Muscle of leg (tissue), 16 donors: Measurements from ENCODE around the gene ARPIN. TPM values are rescaled to one million over a fixed set of nuclear protein-coding genes. Genes with fewer than 3 reads are reported as not detected.
"Not testable (repeated sequence)": the region's sequence is repeated elsewhere in the genome, so short reads cannot be mapped to it uniquely, and the experiment has no call there.

Source experiments
- DNase-seq: peaks from one replicate; pipeline ENCODE4 v3.0.0; 2013
- H3K27ac ChIP-seq: one replicate; pipeline ENCODE4 v1.5.1; 2013; ENCODE audit warnings: mild to moderate bottlenecking, low read length, control low read depth
- H3K27me3 ChIP-seq: one replicate; pipeline ENCODE4 v1.6.1; 2013; ENCODE audit warnings: low read length; ENCODE audit not compliant: control insufficient read depth, insufficient read depth
- H3K36me3 ChIP-seq: one replicate; pipeline ENCODE4 v1.6.1; 2013; ENCODE audit warnings: low read length; ENCODE audit not compliant: control insufficient read depth, insufficient read depth
- H3K4me1 ChIP-seq: one replicate; pipeline ENCODE4 v1.6.1; 2013; ENCODE audit warnings: low read length; ENCODE audit not compliant: control insufficient read depth, insufficient read depth
- H3K4me3 ChIP-seq: one replicate; pipeline ENCODE4 v1.5.1; 2013; ENCODE audit warnings: low read length, control low read depth
- H3K9me3 ChIP-seq: replicated peaks from 2 replicates; pipeline ENCODE4 v1.6.1; 2013; ENCODE audit warnings: low read depth, low read length; ENCODE audit not compliant: control insufficient read depth
- WGBS: methylation state at CpG from one replicate; pipeline ENCODE4 v1.1.5; 2013; ENCODE audit warnings: missing lambda C conversion rate; ENCODE audit not compliant: insufficient coverage; 5-methylcytosine and 5-hydroxymethylcytosine counted together
- long read RNA-seq, 11 donors: transcript quantifications; one replicate each; lab custom pipeline, GENCODE V29; 2026
- polyA plus RNA-seq, 8 donors: library from polyadenylated mRNA; unstranded; fragments of 120-200 nt; gene quantifications; one replicate each; pipeline versions ENCODE4 v1.2.1 to v1.2.3, GENCODE V29; 2013; ENCODE audit warnings: inconsistent platforms in 1 of 8, low replicate concordance in 1 of 8; ENCODE audit not compliant: insufficient read length in 8 of 8, insufficient read depth in 1 of 8
- total RNA-seq: library from RNA; stranded (reverse); fragments of 120-200 nt; gene quantifications from one replicate; pipeline ENCODE4 v1.2.4, GENCODE V29; 2013

ARPIN gene
- total RNA-seq (10.1 TPM), polyA plus RNA-seq (10 to 100 TPM; 12.0 to 21.3 (median 17.2) TPM)
- long read RNA-seq, donor 1, full-length matches to known transcripts: 2 of 2 reads
- long read RNA-seq, donor 1, partial matches to known transcripts: 0 of 2 reads
- long read RNA-seq, donor 1, other reads (novel, unspliced or antisense): 0 of 2 reads
- long read RNA-seq, donor 2: 0 reads
- long read RNA-seq, donor 3, full-length matches to known transcripts: 3 of 3 reads
- long read RNA-seq, donor 3, partial matches to known transcripts: 0 of 3 reads
- long read RNA-seq, donor 3, other reads (novel, unspliced or antisense): 0 of 3 reads
- long read RNA-seq, donor 4, full-length matches to known transcripts: 4 of 4 reads
- long read RNA-seq, donor 4, partial matches to known transcripts: 0 of 4 reads
- long read RNA-seq, donor 4, other reads (novel, unspliced or antisense): 0 of 4 reads
- long read RNA-seq, donor 5, full-length matches to known transcripts: 10 of 10 reads
- long read RNA-seq, donor 5, partial matches to known transcripts: 0 of 10 reads
- long read RNA-seq, donor 5, other reads (novel, unspliced or antisense): 0 of 10 reads
- long read RNA-seq, donor 6, full-length matches to known transcripts: 1 of 1 reads
- long read RNA-seq, donor 6, partial matches to known transcripts: 0 of 1 reads
- long read RNA-seq, donor 6, other reads (novel, unspliced or antisense): 0 of 1 reads
- long read RNA-seq, donor 7, full-length matches to known transcripts: 6 of 6 reads
- long read RNA-seq, donor 7, partial matches to known transcripts: 0 of 6 reads
- long read RNA-seq, donor 7, other reads (novel, unspliced or antisense): 0 of 6 reads
- long read RNA-seq, donor 8, full-length matches to known transcripts: 4 of 4 reads
- long read RNA-seq, donor 8, partial matches to known transcripts: 0 of 4 reads
- long read RNA-seq, donor 8, other reads (novel, unspliced or antisense): 0 of 4 reads
- long read RNA-seq, donor 9, full-length matches to known transcripts: 1 of 1 reads
- long read RNA-seq, donor 9, partial matches to known transcripts: 0 of 1 reads
- long read RNA-seq, donor 9, other reads (novel, unspliced or antisense): 0 of 1 reads
- long read RNA-seq, donor 10, full-length matches to known transcripts: 7 of 7 reads
- long read RNA-seq, donor 10, partial matches to known transcripts: 0 of 7 reads
- long read RNA-seq, donor 10, other reads (novel, unspliced or antisense): 0 of 7 reads
- long read RNA-seq, donor 11, full-length matches to known transcripts: 4 of 4 reads
- long read RNA-seq, donor 11, partial matches to known transcripts: 0 of 4 reads
- long read RNA-seq, donor 11, other reads (novel, unspliced or antisense): 0 of 4 reads

DNA sequence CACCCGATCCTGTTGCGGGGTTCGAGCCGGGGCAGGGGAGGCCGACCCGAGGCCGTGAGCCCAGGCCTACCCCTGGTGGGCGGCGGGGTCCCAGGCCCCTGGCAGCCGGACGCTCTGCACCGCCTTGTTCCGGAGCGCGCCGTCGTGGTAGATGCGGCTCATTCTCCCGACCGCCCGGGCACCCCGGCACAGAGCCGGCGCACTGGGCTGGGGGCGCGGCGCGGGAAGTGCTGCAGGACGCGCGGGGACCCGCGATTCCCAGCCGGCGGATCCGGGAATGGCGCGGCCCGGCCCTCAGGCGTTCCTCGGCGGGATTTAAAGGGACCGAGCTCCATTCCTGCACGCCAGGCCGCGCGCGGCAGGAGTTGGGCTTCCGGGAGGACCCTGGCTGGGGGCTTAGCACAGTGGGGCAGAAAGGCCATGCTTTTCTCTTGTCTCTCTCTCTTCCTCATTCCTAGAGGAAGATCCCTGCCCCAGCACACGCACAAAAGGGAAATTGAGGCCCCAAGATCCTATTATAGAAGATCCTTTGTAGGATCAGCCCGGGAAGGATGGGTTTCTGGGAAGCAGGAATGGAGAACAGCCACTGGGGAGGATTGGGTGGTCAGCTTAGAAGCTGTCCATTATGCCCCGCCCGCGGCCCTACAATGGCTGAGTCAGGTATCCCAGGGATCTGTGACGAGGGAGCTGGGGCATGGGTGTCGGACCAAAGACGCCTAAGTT lies at the start of gene ARPIN:
Gene ARPIN (minus strand): TSS at position 279 of the 723 bp plus-strand sequence. CDS start 117 bp downstream, at position 162.
- H3K27ac ChIP-seq: peak within 1 kb of the TSS; percentile 89
- peak within 1 kb of the TSS; percentile 66 for H3K4me3 ChIP-seq
- H3K27me3 ChIP-seq: no peaks in the 10 kb centered on the region
- H3K36me3 ChIP-seq: peaks cover 23% of the 10 kb centered on the region
- H3K4me1 ChIP-seq: peaks cover 17% of the 10 kb centered on the region
- peak; percentile 83 for DNase-seq
- H3K9me3 ChIP-seq: no peaks in the 10 kb centered on the region
- 3% methylated on average over 53 of the region's 57 CpGs for WGBS

- 74% methylated on average over 8 of the region's 18 CpGs for WGBS
- H3K27ac ChIP-seq: no peak overlapping the region
- no peaks in the 10 kb centered on the region for H3K36me3 ChIP-seq
These were observed 45.5 kb upstream of the ARPIN start for GRCh38 chr15:89958107-89958805.

DNA sequence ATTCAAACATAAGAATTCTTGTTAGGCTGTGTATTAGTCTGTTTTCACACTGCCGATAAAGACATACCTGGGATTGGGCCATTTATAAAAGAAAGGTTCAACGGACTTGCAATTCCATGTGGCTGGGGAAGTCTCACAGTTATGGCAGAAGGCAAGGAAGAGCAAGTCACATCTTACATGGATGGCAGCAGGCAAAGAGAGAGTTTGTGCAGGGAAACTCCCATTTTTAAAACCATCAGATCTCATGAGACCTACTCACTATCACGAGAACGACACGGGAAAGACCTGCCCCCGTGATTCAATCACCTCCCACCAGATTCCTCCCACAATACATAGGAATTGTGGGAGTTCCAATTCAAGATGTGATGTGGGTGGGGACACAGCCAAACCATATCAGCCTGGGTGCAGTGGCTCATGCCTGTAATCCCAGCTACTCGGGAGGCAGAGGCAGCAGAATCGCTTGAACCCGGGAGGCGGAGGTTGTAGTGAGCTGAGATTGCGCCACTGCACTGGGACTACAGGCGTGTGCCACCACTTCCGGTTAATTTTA lies 42.8 kb upstream of the ARPIN start:
- not testable (repeated sequence) for H3K4me1 ChIP-seq, H3K27me3 ChIP-seq, H3K4me3 ChIP-seq, H3K9me3 ChIP-seq, H3K36me3 ChIP-seq, H3K27ac ChIP-seq, DNase-seq
- 89% methylated on average over 8 of the region's 13 CpGs for WGBS

More at GRCh38 chr15:89958107-89958805, 45.5 kb upstream of the ARPIN start:
- H3K27me3 ChIP-seq: no peaks in the 10 kb centered on the region
- H3K9me3 ChIP-seq: no peaks in the 10 kb centered on the region
- no peaks in the 10 kb centered on the region for H3K4me1 ChIP-seq
- H3K4me3 ChIP-seq: no peak overlapping the region
- DNase-seq: no peak

GRCh38 chr15:89954541-89954940 lies 41.8 kb upstream of the ARPIN start:
- Histone ChIP-seq H3K9me3 (no peaks in the 10 kb centered on the region), H3K27ac (no peak overlapping the region), H3K36me3 (no peaks in the 10 kb centered on the region), H3K4me1 (no peaks in the 10 kb centered on the region), H3K4me3 (no peak overlapping the region), H3K27me3 (no peaks in the 10 kb centered on the region)
- no peak for DNase-seq
- WGBS: no CpG with 5 or more reads among the region's 3 CpGs

DNA sequence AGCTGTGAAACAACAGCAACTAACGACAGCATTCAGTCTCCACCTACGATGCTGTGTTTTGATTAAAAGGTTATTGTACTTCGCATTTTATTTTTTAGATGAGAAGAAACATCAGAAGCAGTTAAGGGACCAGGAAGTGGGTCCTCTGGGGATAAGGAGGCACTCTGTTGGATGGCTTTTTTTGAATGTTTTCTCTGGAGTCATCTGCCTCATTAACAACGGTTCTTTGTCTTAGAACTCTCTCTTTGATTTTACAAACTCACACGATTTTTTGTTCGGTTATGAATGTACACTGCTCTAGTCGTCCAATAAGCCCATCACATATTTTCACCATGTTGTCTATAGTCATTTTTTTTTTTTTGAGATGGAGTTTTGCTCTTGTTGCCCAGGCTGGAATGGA lies 36.0 kb upstream of the ARPIN start:
- no CpG with 5 or more reads among the region's 7 CpGs for WGBS
- Histone ChIP-seq H3K27me3 (no peaks in the 10 kb centered on the region), H3K9me3 (no peaks in the 10 kb centered on the region), H3K27ac (no peak overlapping the region), H3K4me1 (no peaks in the 10 kb centered on the region), H3K4me3 (no peak overlapping the region), H3K36me3 (no peaks in the 10 kb centered on the region)
- no peak for DNase-seq

- Histone ChIP-seq H3K4me3 (no peak overlapping the region), H3K4me1 (no peaks in the 10 kb centered on the region), H3K27ac (no peak overlapping the region), H3K36me3 (no peaks in the 10 kb centered on the region), H3K9me3 (no peaks in the 10 kb centered on the region), H3K27me3 (no peaks in the 10 kb centered on the region)
- no peak for DNase-seq
- WGBS: 80% methylated on average over 1 of the region's 3 CpGs
These were observed 34.6 kb upstream of the ARPIN start for GRCh38 chr15:89947385-89947784.

GRCh38 chr15:89946681-89947299 lies 34.0 kb upstream of the ARPIN start:
- H3K9me3 ChIP-seq: no peaks in the 10 kb centered on the region
- no peaks in the 10 kb centered on the region for H3K4me1 ChIP-seq
- H3K4me3 ChIP-seq: no peak overlapping the region
- WGBS: no CpG with 5 or more reads among the region's 6 CpGs
- H3K27me3 ChIP-seq: no peaks in the 10 kb centered on the region
- no peak for DNase-seq
- H3K36me3 ChIP-seq: no peaks in the 10 kb centered on the region
- H3K27ac ChIP-seq: no peak overlapping the region

DNA sequence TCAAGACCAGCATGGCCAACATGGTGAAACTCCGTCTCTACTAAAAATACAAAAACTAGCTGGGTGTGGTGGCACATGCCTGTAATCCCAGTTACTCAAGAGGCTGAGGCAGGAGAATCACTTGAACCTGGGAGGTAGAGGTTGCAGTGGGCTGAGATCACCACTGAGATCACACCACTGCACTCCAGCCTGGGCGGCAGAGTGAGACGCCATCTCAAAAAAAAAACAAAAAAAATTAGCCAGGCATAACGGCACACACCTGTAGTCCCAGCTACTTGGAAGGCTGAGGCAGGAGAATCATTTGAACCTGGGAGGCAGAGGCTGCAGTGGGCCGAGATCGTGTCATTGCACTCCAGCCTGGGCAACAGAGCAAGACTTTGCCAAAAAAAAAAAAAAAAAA lies 31.0 kb upstream of the ARPIN start:
- not testable (repeated sequence) for H3K36me3 ChIP-seq, H3K4me3 ChIP-seq, H3K27me3 ChIP-seq, H3K27ac ChIP-seq, DNase-seq, H3K9me3 ChIP-seq, H3K4me1 ChIP-seq
- 100% methylated on average over 1 of the region's 6 CpGs for WGBS
